Measurements from ENCODE around the gene FGF11. TPM values are rescaled to one million over a fixed set of nuclear protein-coding genes. Genes with fewer than 3 reads are reported as not detected.
"Not testable (repeated sequence)": the region's sequence is repeated elsewhere in the genome, so short reads cannot be mapped to it uniquely, and the experiment has no call there.

The FGF11 gene
- total RNA-seq, 1 experiment from 2014 or later, result 0.98 TPM

- in situ Hi-C loops (cut with HindIII; ENCODE audit: low pct_unique_long_range_greater_than_20kb, low sequenced_read_pairs), result not testable (repeated sequence)
Measured at GRCh38 chr17:7469843-7470242, 30.5 kb downstream of the FGF11 start.

GRCh38 chr17:7470457-7470973, 31.2 kb downstream of the FGF11 start:
- DNase-seq (ENCODE audit: low read depth); in situ Hi-C loops (cut with HindIII; ENCODE audit: low pct_unique_long_range_greater_than_20kb, low sequenced_read_pairs): not testable (repeated sequence)

More at GRCh38 chr17:7469843-7470242, 30.5 kb downstream of the FGF11 start:
- DNase-seq (ENCODE audit: low read depth), result not testable (repeated sequence)

GRCh38 chr17:7471729-7472128, 32.4 kb downstream of the FGF11 start:
- in situ Hi-C loops (cut with HindIII; ENCODE audit: low pct_unique_long_range_greater_than_20kb, low sequenced_read_pairs), result no loop called here
- DNase-seq (ENCODE audit: low read depth), result no peak

- in situ Hi-C loops (cut with HindIII; ENCODE audit: low pct_unique_long_range_greater_than_20kb, low sequenced_read_pairs); DNase-seq (ENCODE audit: low read depth): not testable (repeated sequence)
Measured at GRCh38 chr17:7474767-7475166, 35.5 kb downstream of the FGF11 start.

- no peak for DNase-seq (ENCODE audit: low read depth)
- in situ Hi-C loops (cut with HindIII; ENCODE audit: low pct_unique_long_range_greater_than_20kb, low sequenced_read_pairs), result no loop called here
Measured at GRCh38 chr17:7475764-7476422, 36.6 kb downstream of the FGF11 start.

- DNase-seq (ENCODE audit: low read depth), result peak; percentile 28
- in situ Hi-C loops (cut with HindIII; ENCODE audit: low pct_unique_long_range_greater_than_20kb, low sequenced_read_pairs), result no loop called here
Measured at GRCh38 chr17:7476494-7476893, 37.2 kb downstream of the FGF11 start.

GRCh38 chr17:7476951-7477350, 37.6 kb downstream of the FGF11 start:
- in situ Hi-C loops (cut with HindIII; ENCODE audit: low pct_unique_long_range_greater_than_20kb, low sequenced_read_pairs), result no loop called here

GRCh38 chr17:7477392-7478275, 38.3 kb downstream of the FGF11 start:
- DNase-seq (ENCODE audit: low read depth), result no peak

More at GRCh38 chr17:7476951-7477350, 37.6 kb downstream of the FGF11 start:
- no peak for DNase-seq (ENCODE audit: low read depth)

GRCh38 chr17:7478276-7479212, 39.2 kb downstream of the FGF11 start:
- in situ Hi-C loops (cut with HindIII; ENCODE audit: low pct_unique_long_range_greater_than_20kb, low sequenced_read_pairs), result no loop called here
- no peak for DNase-seq (ENCODE audit: low read depth)

More at GRCh38 chr17:7477392-7478275, 38.3 kb downstream of the FGF11 start:
- in situ Hi-C loops (cut with HindIII; ENCODE audit: low pct_unique_long_range_greater_than_20kb, low sequenced_read_pairs), result no loop called here

GRCh38 chr17:7479213-7480088, 40.1 kb downstream of the FGF11 start, which contains the start of gene ZBTB4:
ZBTB4 (minus strand) TSS chr17:7479631; CDS start chr17:7466801, 12,830 bp downstream.
- in situ Hi-C loops (cut with HindIII; ENCODE audit: low pct_unique_long_range_greater_than_20kb, low sequenced_read_pairs), result no loop called here
- DNase-seq (ENCODE audit: low read depth), result no peak

- DNase-seq (ENCODE audit: low read depth), result peak; percentile 47
- in situ Hi-C loops (cut with HindIII; ENCODE audit: low pct_unique_long_range_greater_than_20kb, low sequenced_read_pairs), result no loop called here
Measured at GRCh38 chr17:7480089-7480384, 40.7 kb downstream of the FGF11 start.

- in situ Hi-C loops (cut with HindIII; ENCODE audit: low pct_unique_long_range_greater_than_20kb, low sequenced_read_pairs); DNase-seq (ENCODE audit: low read depth): not testable (repeated sequence)
Measured at GRCh38 chr17:7481275-7481674, 42.0 kb downstream of the FGF11 start, which contains the start of gene SLC35G6. SLC35G6 (plus strand) TSS chr17:7481446; CDS start chr17:7481517, 71 bp downstream.

- in situ Hi-C loops (cut with HindIII; ENCODE audit: low pct_unique_long_range_greater_than_20kb, low sequenced_read_pairs); DNase-seq (ENCODE audit: low read depth): not testable (repeated sequence)
Measured at GRCh38 chr17:7481842-7482741, 42.8 kb downstream of the FGF11 start.

GRCh38 chr17:7482742-7483088, 43.4 kb downstream of the FGF11 start:
- DNase-seq (ENCODE audit: low read depth); in situ Hi-C loops (cut with HindIII; ENCODE audit: low pct_unique_long_range_greater_than_20kb, low sequenced_read_pairs): not testable (repeated sequence)

GRCh38 chr17:7483255-7484066, 44.1 kb downstream of the FGF11 start:
- peak; percentile 90 for DNase-seq (ENCODE audit: low read depth)
- in situ Hi-C loops (cut with HindIII; ENCODE audit: low pct_unique_long_range_greater_than_20kb, low sequenced_read_pairs), result no loop called here

Measured in Caki2 (cell line).